Neural cell (in vitro differentiated cells): ENCODE measurements around the gene KRTAP1-4. TPM values are rescaled to one million over a fixed set of nuclear protein-coding genes. Genes with fewer than 3 reads are reported as not detected.

ENCODE experiments used
- H2AFZ ChIP-seq: fragments of 200-600, 300-800 bp; sonication (generic), shearing (Covaris generic); 2 replicates; pipeline ENCODE4 v1.6.0; 2014; ENCODE audit warnings: low read depth, mild to moderate bottlenecking, antibody characterized with exemption, low read length, moderate library complexity
- H3F3A ChIP-seq: fragments of 200-600 bp; shearing (Covaris generic); 2 replicates; pipeline ENCODE4 v1.6.1; 2016; ENCODE audit warnings: mild to moderate bottlenecking, moderate library complexity, mixed read lengths, antibody characterized with exemption, low read length; ENCODE audit not compliant: insufficient read depth, poor library complexity, severe bottlenecking
- H3K27ac ChIP-seq: fragments of 200-600, 300-800 bp; sonication (generic), shearing (Covaris generic); 2 replicates; pipeline ENCODE4 v1.5.1; 2014; ENCODE audit warnings: mild to moderate bottlenecking, low read length, moderate library complexity
- H3K27me3 ChIP-seq: fragments of 300-800, 200-600 bp; sonication (generic), shearing (Covaris generic); 2 replicates; pipeline ENCODE4 v1.6.0; 2014; ENCODE audit warnings: mild to moderate bottlenecking, low read depth, low read length, moderate library complexity; ENCODE audit not compliant: insufficient read depth
- H3K36me3 ChIP-seq: fragments of 300-800, 200-600 bp; sonication (generic), shearing (Covaris generic); 2 replicates; pipeline ENCODE4 v1.5.1; 2014; ENCODE audit warnings: mild to moderate bottlenecking, antibody characterized with exemption, low read length, moderate library complexity; ENCODE audit not compliant: insufficient read depth
- H3K4me2 ChIP-seq: fragments of 300-800, 200-600 bp; sonication (generic), shearing (Covaris generic); 2 replicates; pipeline ENCODE4 v1.6.0; 2014; ENCODE audit warnings: mild to moderate bottlenecking, low read length
- H3K4me3 ChIP-seq: fragments of 300-800, 200-600 bp; sonication (generic), shearing (Covaris generic); 2 replicates; pipeline ENCODE4 v1.5.1; 2014; ENCODE audit warnings: mild to moderate bottlenecking, low read length, moderate library complexity
- H3K79me2 ChIP-seq: fragments of 200-600 bp; shearing (Covaris generic); replicated peaks from 2 replicates; pipeline ENCODE4 v1.6.0; 2014; ENCODE audit warnings: mild to moderate bottlenecking, low read length, moderate library complexity; ENCODE audit not compliant: insufficient read depth
- H3K9ac ChIP-seq: fragments of 300-800, 200-600 bp; sonication (generic), shearing (Covaris generic); 2 replicates; pipeline ENCODE4 v1.6.1; 2016; ENCODE audit warnings: mild to moderate bottlenecking, low read length, mixed read lengths
- H3K9me2 ChIP-seq: fragments of 200-600 bp; shearing (Covaris generic); 2 replicates; pipeline ENCODE4 v1.6.1; 2016; ENCODE audit warnings: mild to moderate bottlenecking, low read length, mixed read lengths; ENCODE audit not compliant: insufficient read depth
- H3K9me3 ChIP-seq: fragments of 200-600, 300-800 bp; sonication (generic), shearing (Covaris generic); 2 replicates; pipeline ENCODE4 v1.6.1; 2016; ENCODE audit warnings: mild to moderate bottlenecking, mixed run types, low read length, moderate library complexity, mixed read lengths
- H4K20me1 ChIP-seq: fragments of 200-600 bp; shearing (Covaris generic); 2 replicates; pipeline ENCODE4 v1.6.1; 2016; ENCODE audit warnings: mild to moderate bottlenecking, mixed run types; ENCODE audit not compliant: insufficient read depth
- EP300 ChIP-seq: fragments of 450-650 bp; conservative IDR thresholded peaks from 2 replicates; pipeline ENCODE4 v1.6.1; 2014; ENCODE audit warnings: antibody characterized with exemption, mild to moderate bottlenecking, moderate library complexity; ENCODE audit not compliant: poor library complexity, severe bottlenecking
- EZH2 ChIP-seq: fragments of 200-600, 300-800 bp; shearing (Covaris generic), sonication (generic); IDR thresholded peaks from 2 replicates; pipeline ENCODE4 v1.6.1; 2014; ENCODE audit warnings: antibody characterized with exemption, low read length, borderline replicate concordance, mild to moderate bottlenecking; ENCODE audit not compliant: insufficient read depth, poor library complexity, severe bottlenecking
- MXI1 ChIP-seq: fragments of 450-650 bp; conservative IDR thresholded peaks from 2 replicates; pipeline ENCODE4 v1.6.1; 2014; ENCODE audit warnings: antibody characterized with exemption, mild to moderate bottlenecking; ENCODE audit not compliant: poor library complexity, severe bottlenecking
- POLR2AphosphoS5 ChIP-seq: IDR thresholded peaks from 2 replicates; pipeline ENCODE4 v1.6.1; 2012
- RAD21 ChIP-seq: fragments of 450-650 bp; conservative IDR thresholded peaks from 2 replicates; pipeline ENCODE4 v1.6.1; 2014; ENCODE audit warnings: antibody characterized with exemption, mild to moderate bottlenecking, moderate library complexity
- SMC3 ChIP-seq: fragments of 450-650 bp; conservative IDR thresholded peaks from 2 replicates; pipeline ENCODE4 v1.6.1; 2014; ENCODE audit warnings: antibody characterized with exemption, mild to moderate bottlenecking, moderate library complexity; ENCODE audit not compliant: poor library complexity
- TAF1 ChIP-seq: IDR thresholded peaks from 2 replicates; pipeline ENCODE4 v1.6.1; 2012; ENCODE audit warnings: low read depth
- polyA plus RNA-seq: library from polyadenylated mRNA; depleted of rRNA; stranded (reverse); fragments of >200 nt; gene quantifications from 2 replicates; pipeline ENCODE4 v1.2.3, GENCODE V29; 2014
- TF ChIP-seq, protein P1 (sequence below): fragments of 450-650 bp; IDR thresholded peaks from 2 replicates; pipeline ENCODE4 v1.5.1; 2014; ENCODE audit warnings: antibody characterized with exemption, mild to moderate bottlenecking, moderate library complexity; ENCODE audit not compliant: poor library complexity, severe bottlenecking
- TF ChIP-seq, protein P2 (sequence below): IDR thresholded peaks from 2 replicates; pipeline ENCODE4 v1.6.1; 2012; ENCODE audit warnings: borderline replicate concordance

The KRTAP1-4 gene
- polyA plus RNA-seq, 1 donor from 2014 or later, result not detected

DNA sequence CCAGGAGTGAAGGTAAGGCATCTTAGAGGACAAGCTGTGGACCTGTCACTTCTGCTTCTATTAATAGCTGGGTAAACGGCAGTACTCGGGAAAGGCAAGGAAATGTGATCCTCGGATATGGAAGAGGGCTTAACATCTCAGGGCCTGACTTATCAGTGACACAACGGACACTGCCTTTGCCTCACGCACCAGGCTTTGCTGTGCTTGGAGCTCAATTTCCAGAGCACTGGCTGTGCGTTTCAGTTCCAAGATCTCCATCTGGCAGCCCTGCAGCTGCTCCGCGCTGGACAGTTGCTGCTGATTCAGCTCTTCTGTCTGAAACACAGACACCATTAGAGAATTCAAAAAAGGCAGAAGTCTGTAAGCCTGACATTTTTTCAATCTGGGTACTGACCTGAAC lies 49.4 kb downstream of the KRTAP1-4 start:
- no peaks in the 10 kb centered on the region for H3K36me3 ChIP-seq
- H3K9me2 ChIP-seq, result no peaks in the 10 kb centered on the region
- no peaks in the 10 kb centered on the region for H3K79me2 ChIP-seq
- H3K9ac ChIP-seq, result peak overlapping the region; percentile 28
- H3K27ac ChIP-seq, result peak overlapping the region; percentile 64
- H3K27me3 ChIP-seq, result no peaks in the 10 kb centered on the region
- H4K20me1 ChIP-seq, result no peaks in the 10 kb centered on the region
- no peaks in the 10 kb centered on the region for H3F3A ChIP-seq
- no peak overlapping the region for H3K4me2 ChIP-seq
- TF ChIP-seq POLR2AphosphoS5, result peak; percentile 58
- TF ChIP-seq MXI1, result no peak
- TF ChIP-seq EP300, result peak; percentile 31
- TF ChIP-seq, protein P1, sequence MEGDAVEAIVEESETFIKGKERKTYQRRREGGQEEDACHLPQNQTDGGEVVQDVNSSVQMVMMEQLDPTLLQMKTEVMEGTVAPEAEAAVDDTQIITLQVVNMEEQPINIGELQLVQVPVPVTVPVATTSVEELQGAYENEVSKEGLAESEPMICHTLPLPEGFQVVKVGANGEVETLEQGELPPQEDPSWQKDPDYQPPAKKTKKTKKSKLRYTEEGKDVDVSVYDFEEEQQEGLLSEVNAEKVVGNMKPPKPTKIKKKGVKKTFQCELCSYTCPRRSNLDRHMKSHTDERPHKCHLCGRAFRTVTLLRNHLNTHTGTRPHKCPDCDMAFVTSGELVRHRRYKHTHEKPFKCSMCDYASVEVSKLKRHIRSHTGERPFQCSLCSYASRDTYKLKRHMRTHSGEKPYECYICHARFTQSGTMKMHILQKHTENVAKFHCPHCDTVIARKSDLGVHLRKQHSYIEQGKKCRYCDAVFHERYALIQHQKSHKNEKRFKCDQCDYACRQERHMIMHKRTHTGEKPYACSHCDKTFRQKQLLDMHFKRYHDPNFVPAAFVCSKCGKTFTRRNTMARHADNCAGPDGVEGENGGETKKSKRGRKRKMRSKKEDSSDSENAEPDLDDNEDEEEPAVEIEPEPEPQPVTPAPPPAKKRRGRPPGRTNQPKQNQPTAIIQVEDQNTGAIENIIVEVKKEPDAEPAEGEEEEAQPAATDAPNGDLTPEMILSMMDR, result no peak
- TF ChIP-seq TAF1, result no peak
- TF ChIP-seq EZH2, result no peak
- peak; percentile 11 for TF ChIP-seq RAD21
- TF ChIP-seq, protein P2, sequence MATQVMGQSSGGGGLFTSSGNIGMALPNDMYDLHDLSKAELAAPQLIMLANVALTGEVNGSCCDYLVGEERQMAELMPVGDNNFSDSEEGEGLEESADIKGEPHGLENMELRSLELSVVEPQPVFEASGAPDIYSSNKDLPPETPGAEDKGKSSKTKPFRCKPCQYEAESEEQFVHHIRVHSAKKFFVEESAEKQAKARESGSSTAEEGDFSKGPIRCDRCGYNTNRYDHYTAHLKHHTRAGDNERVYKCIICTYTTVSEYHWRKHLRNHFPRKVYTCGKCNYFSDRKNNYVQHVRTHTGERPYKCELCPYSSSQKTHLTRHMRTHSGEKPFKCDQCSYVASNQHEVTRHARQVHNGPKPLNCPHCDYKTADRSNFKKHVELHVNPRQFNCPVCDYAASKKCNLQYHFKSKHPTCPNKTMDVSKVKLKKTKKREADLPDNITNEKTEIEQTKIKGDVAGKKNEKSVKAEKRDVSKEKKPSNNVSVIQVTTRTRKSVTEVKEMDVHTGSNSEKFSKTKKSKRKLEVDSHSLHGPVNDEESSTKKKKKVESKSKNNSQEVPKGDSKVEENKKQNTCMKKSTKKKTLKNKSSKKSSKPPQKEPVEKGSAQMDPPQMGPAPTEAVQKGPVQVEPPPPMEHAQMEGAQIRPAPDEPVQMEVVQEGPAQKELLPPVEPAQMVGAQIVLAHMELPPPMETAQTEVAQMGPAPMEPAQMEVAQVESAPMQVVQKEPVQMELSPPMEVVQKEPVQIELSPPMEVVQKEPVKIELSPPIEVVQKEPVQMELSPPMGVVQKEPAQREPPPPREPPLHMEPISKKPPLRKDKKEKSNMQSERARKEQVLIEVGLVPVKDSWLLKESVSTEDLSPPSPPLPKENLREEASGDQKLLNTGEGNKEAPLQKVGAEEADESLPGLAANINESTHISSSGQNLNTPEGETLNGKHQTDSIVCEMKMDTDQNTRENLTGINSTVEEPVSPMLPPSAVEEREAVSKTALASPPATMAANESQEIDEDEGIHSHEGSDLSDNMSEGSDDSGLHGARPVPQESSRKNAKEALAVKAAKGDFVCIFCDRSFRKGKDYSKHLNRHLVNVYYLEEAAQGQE, result peak; percentile 66
- no peak for TF ChIP-seq SMC3
- peak overlapping the region; percentile 11 for H3K4me3 ChIP-seq
- H3K9me3 ChIP-seq, result no peaks in the 10 kb centered on the region
- peak overlapping the region; percentile 5 for H2AFZ ChIP-seq

DNA sequence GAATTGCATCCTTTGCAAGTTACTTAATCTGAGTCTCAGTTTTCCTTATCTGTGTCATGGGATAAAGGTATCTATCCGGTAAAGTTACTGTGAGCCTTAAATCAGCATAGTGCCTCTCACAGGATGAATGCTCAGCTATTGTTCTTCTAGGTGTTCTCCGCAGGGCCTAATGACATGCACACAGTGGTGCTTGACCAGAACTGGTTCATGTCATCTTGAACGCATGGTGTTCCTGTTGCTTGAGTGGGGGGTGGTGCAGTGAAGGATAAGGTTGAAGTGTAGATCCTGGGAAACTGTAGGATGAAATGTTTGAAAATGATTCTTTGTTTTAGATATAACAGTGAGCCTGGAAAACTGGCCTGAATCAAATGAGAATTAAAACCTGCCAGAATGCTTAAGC lies 49.9 kb downstream of the KRTAP1-4 start:
- no peaks in the 10 kb centered on the region for H3K79me2 ChIP-seq
- H3K9me2 ChIP-seq, result no peaks in the 10 kb centered on the region
- H3K4me3 ChIP-seq, result no peak overlapping the region
- H4K20me1 ChIP-seq, result no peaks in the 10 kb centered on the region
- no peak overlapping the region for H3K4me2 ChIP-seq
- no peaks in the 10 kb centered on the region for H3K36me3 ChIP-seq
- no peaks in the 10 kb centered on the region for H3K9me3 ChIP-seq
- H3K27me3 ChIP-seq, result no peaks in the 10 kb centered on the region
- no peaks in the 10 kb centered on the region for H3F3A ChIP-seq
- H2AFZ ChIP-seq, result peak overlapping the region; percentile 2
- TF ChIP-seq EZH2 (no peak), MXI1 (no peak), RAD21 (no peak), EP300 (no peak), TAF1 (no peak), POLR2AphosphoS5 (no peak), SMC3 (no peak)
- TF ChIP-seq, protein P2, result no peak
- TF ChIP-seq, protein P1, result no peak
- peak overlapping the region; percentile 28 for H3K9ac ChIP-seq
- H3K27ac ChIP-seq, result peak overlapping the region; percentile 64
